ENCODE measurements around the gene APEH.
A peak's percentile ranks its signal among the peaks of the same experiment; 100 is the strongest.

- TF ChIP-seq POLR2A (IDR thresholded peaks at IDR 0.05), result peak in 3 of 4 donors; percentile 67 to 79 (median 69)
- peak in 1 of 6 experiments; percentile 14 for TF ChIP-seq CTCF (IDR thresholded peaks at IDR 0.05)
Observed at GRCh38 chr3:49673715-49674496, at the start of gene APEH.

All from esophagus squamous epithelium (tissue), 4 donors.